K562 (cell line): ENCODE data around the gene CYP11A1. TPM values are rescaled to one million over a fixed set of nuclear protein-coding genes. Genes with fewer than 3 reads are reported as not detected.

ENCODE experiments used
- BCL6 ChIP-seq: fragments of 250-450 bp; sonication (Bioruptor Pico); IDR thresholded peaks from 2 replicates; pipeline ENCODE4 v1.4.0; 2020
- CBFB ChIP-seq: sonication (generic); formaldehyde crosslinking; IDR thresholded peaks from 2 replicates; pipeline ENCODE4 v1.4.0; 2020; ENCODE audit warnings: mild to moderate bottlenecking, missing genetic modification reagents
- CHD1 ChIP-seq: fragments of 200-600 bp; sonication (generic); IDR thresholded peaks from one replicate; pipeline ENCODE4 v1.6.1; 2012; ENCODE audit warnings: mild to moderate bottlenecking, moderate library complexity, low read length, inconsistent platforms
- DMBX1 ChIP-seq: fragments of 250-450 bp; sonication (Bioruptor Pico); IDR thresholded peaks from 2 replicates; pipeline ENCODE4 v1.8.0; 2022; ENCODE audit warnings: inconsistent platforms, mild to moderate bottlenecking, moderate library complexity, borderline replicate concordance
- HMG20B ChIP-seq: fragments of 250-450 bp; sonication (Bioruptor Pico); IDR thresholded peaks from 2 replicates; pipeline ENCODE4 v1.5.0; 2021; ENCODE audit warnings: mild to moderate bottlenecking
- NFRKB ChIP-seq: fragments of 450-650 bp; IDR thresholded peaks from 2 replicates; pipeline ENCODE4 v1.6.1; 2016; ENCODE audit warnings: low read depth
- RBM22 ChIP-seq: fragments of 200-400 bp; formaldehyde crosslinking; IDR thresholded peaks from 2 replicates; pipeline ENCODE4 v1.6.1; 2018; ENCODE audit warnings: low read length, low read depth; ENCODE audit not compliant: poor library complexity, severe bottlenecking
- SMC3 ChIP-seq: conservative IDR thresholded peaks from 2 replicates; pipeline ENCODE4 v1.6.1; 2011; ENCODE audit warnings: low read depth, low read length, improper control_type of control experiment; ENCODE audit not compliant: insufficient read depth
- WHSC1 ChIP-seq: IDR thresholded peaks from one replicate; pipeline ENCODE4 v1.6.1; 2012; ENCODE audit warnings: low read length, control low read depth, inconsistent platforms
- ZKSCAN1 ChIP-seq: fragments of 150-350 bp; IDR thresholded peaks from 2 replicates; pipeline ENCODE4 v1.6.1; 2016; ENCODE audit warnings: low read depth, low read length
- ZNF766 ChIP-seq: fragments of 200-800 bp; sonication (Bioruptor generic); conservative IDR thresholded peaks from 2 replicates; pipeline ENCODE4 v1.6.1; 2016; ENCODE audit warnings: missing genetic modification characterization, missing compliant biosample characterization
- polyA plus RNA-seq, 8 experiments: library from polyadenylated mRNA; depleted of rRNA in 4 of 8; stranded (reverse) in 5 of 8; unstranded in 3 of 8; fragments of >200 nt; fragmentation: Nextera tagmentation in 2 of 8; fragmentation: Illumina TruSeq in 1 of 8; extraction: Ambion mirVana in 2 of 8; extraction: Trizol in 1 of 8; gene quantifications; 2 replicates each; pipeline versions ENCODE4 v1.2.1 to v1.2.3, GENCODE V29; 2011 to 2014; ENCODE audit warnings: inconsistent platforms in 1 of 8, missing spikeins in 1 of 8
- total RNA-seq, 7 experiments: library from RNA; depleted of rRNA in 6 of 7; stranded (reverse); fragments of >200 nt in 6 of 7; fragmentation: Illumina TruSeq in 2 of 7; extraction: Trizol in 2 of 7; gene quantifications; 2 replicates each; pipeline versions ENCODE4 v1.2.1 to v1.2.3, GENCODE V29; 2011 to 2021; ENCODE audit warnings: low replicate concordance in 1 of 7
- TF ChIP-seq, protein P1 (sequence below), 2 experiments: fragments of 450-650 bp; IDR thresholded peaks; 2 replicates each; pipeline ENCODE4 v1.6.1; 2016; ENCODE audit warnings: mild to moderate bottlenecking in 2 of 2, borderline replicate concordance in 1 of 2, low read depth in 1 of 2, moderate library complexity in 1 of 2
- TF ChIP-seq, protein P2 (sequence below): fragments of 450-650 bp; conservative IDR thresholded peaks from 2 replicates; pipeline ENCODE4 v1.6.1; 2016; ENCODE audit warnings: missing genetic modification characterization, low read depth, mild to moderate bottlenecking, missing compliant biosample characterization, moderate library complexity

Gene CYP11A1
- total and polyA plus RNA-seq, 9 of the 15 experiments (the other 6 are each of a cell fraction or from before 2014, with no cell fraction given) = 0.06 to 0.24 (median 0.10) TPM; not detected in 4

DNA sequence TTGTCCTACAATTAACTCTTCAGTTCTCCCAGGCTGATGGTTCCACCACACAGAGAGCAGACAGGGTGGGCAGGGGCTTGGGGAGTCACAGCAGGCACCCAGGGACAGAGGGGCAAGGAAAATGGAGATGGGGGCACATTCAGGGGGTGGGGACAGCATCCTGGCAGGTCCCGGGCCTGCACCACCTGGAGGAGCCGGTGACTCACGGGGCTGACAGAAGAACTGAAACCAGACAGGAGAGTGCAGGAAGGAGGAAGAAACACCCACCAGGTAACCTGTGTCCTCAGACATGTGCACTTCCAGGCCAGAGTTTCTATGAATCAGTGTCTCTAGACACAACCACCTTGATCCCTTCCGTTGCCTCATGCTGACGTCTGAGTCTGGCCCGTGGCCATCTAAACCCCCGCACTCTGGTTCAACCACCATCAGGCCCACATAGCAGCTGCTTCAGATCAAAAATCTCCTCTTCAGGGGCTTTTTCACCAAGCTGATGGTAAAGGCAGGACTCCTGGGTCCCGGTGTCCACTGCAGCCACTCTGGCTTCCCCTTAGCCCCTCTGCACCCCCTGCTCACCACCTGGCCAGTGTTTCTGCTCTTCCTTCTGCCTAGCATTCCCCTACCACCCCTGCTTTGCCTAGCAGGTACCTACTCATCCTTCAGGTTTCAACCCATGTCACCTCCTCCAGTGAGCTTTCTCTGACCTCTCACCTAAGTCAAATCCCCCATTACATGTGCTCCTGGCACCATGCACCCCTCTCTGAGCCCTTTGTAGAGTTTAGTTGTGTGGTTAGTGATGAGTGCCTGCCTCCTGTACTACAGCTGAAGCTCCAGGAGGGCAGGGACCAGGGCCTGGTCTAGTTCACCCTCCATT, 16.5 kb upstream of the CYP11A1 start (continued):
- no peak for TF ChIP-seq HMG20B (CRISPR knock-in tag)
- no peak for TF ChIP-seq NFRKB
- TF ChIP-seq DMBX1 (CRISPR knock-in tag) = no peak
- TF ChIP-seq CBFB = no peak
- TF ChIP-seq, protein P1, sequence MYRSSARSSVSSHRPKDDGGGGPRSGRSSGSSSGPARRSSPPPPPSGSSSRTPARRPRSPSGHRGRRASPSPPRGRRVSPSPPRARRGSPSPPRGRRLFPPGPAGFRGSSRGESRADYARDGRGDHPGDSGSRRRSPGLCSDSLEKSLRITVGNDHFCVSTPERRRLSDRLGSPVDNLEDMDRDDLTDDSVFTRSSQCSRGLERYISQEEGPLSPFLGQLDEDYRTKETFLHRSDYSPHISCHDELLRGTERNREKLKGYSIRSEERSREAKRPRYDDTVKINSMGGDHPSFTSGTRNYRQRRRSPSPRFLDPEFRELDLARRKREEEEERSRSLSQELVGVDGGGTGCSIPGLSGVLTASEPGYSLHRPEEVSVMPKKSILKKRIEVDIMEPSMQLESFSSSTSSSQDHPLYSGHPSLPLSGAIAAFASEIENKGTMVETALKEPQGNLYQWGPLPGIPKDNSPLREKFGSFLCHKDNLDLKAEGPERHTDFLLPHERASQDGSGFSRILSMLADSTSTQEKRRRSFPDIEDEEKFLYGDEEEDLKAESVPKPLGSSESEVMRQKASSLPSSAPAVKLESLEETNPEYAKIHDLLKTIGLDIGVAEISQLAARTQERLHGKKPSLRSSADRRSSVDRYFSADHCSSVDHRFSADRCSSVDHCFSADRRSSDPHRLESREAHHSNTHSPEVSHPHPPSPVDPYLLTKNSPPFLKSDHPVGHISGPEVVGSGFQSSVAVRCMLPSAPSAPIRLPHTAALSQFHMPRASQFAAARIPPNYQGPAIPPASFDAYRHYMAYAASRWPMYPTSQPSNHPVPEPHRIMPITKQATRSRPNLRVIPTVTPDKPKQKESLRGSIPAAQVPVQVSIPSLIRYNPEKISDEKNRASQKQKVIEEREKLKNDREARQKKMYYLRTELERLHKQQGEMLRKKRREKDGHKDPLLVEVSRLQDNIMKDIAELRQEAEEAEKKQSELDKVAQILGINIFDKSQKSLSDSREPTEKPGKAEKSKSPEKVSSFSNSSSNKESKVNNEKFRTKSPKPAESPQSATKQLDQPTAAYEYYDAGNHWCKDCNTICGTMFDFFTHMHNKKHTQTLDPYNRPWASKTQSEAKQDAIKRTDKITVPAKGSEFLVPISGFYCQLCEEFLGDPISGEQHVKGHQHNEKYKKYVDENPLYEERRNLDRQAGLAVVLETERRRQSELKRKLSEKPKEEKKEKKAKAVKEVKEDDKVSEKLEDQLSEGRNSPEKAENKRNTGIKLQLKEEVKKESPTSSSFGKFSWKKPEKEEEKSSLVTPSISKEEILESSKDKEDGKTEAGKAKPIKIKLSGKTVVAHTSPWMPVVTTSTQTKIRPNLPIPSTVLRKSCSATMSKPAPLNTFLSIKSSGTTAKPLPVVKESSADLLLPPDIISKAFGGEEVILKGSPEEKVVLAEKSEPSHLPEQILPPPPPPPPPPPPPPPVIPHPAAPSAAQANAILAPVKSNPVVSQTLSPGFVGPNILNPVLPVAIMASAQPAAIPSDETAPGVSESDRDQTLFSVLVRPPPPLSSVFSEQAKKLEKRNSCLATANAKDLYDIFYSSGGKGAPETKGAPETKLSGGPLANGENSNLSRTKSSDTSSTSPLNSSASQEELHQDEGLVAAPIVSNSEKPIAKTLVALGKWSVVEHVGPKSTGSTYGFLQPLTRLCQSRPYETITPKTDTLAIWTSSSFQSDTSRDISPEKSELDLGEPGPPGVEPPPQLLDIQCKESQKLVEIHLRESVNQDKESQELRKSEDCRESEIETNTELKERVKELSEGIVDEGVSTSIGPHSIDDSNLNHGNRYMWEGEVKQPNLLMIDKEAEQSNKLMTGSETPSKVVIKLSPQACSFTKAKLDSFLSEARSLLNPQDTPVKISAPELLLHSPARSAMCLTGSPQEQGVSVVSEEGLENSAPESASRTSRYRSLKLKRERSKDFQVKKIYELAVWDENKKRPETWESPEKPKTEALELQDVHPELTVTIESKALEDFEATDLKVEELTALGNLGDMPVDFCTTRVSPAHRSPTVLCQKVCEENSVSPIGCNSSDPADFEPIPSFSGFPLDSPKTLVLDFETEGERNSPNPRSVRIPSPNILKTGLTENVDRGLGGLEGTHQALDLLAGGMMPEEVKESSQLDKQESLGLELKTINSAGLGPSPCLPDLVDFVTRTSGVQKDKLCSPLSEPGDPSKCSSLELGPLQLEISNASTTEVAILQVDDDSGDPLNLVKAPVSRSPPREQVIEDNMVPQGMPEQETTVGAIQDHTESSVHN (IDR thresholded peaks at IDR 0.05; ENCODE audit: borderline replicate concordance in 1 of 2, low read depth in 1 of 2) = no peak
- TF ChIP-seq SMC3 = 0 out of 2 replicates have a peak, but pooled peaks have one; percentile 12
- TF ChIP-seq, protein P2, sequence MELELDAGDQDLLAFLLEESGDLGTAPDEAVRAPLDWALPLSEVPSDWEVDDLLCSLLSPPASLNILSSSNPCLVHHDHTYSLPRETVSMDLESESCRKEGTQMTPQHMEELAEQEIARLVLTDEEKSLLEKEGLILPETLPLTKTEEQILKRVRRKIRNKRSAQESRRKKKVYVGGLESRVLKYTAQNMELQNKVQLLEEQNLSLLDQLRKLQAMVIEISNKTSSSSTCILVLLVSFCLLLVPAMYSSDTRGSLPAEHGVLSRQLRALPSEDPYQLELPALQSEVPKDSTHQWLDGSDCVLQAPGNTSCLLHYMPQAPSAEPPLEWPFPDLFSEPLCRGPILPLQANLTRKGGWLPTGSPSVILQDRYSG (tag) = no peak
- no peak for TF ChIP-seq ZKSCAN1
- no peak for TF ChIP-seq ZNF766
- TF ChIP-seq BCL6 (CRISPR knock-in tag) = no peak
- TF ChIP-seq CHD1 = no peak
- TF ChIP-seq RBM22 = no peak
- no peak for TF ChIP-seq WHSC1
